Common myeloid progenitor, CD34-positive (primary cell): Measurements from ENCODE around the gene TM2D1.
A peak's percentile ranks its signal among the peaks of the same experiment; 100 is the strongest.
"Not testable (repeated sequence)": the region's sequence is repeated elsewhere in the genome, so short reads cannot be mapped to it uniquely, and the experiment has no call there.

Experiments
- CTCF ChIA-PET: fragments of 350-600 bp; sonication (Branson Sonifier 250); formaldehyde crosslinking; loops from one replicate; lab custom pipeline; 2021; ENCODE audit warnings: antibody characterized with exemption; lab: Charles Lee
- POLR2A ChIA-PET: fragments of 350-600 bp; sonication (Branson Sonifier 250); formaldehyde crosslinking; loops from one replicate; lab custom pipeline; 2021; ENCODE audit warnings: antibody characterized with exemption; lab: Charles Lee
- DNase-seq, 3 donors: peaks; one replicate each; pipeline versions ENCODE4 v3.0.0 to v3.0.0-alpha.2; 2013
- H3K27ac ChIP-seq, 2 experiments: 1 replicate in 1 of 2; 2 replicates in 1 of 2; pipeline ENCODE4 v1.7.0; 2013; ENCODE audit warnings: inconsistent platforms in 2 of 2, low read length in 2 of 2, mild to moderate bottlenecking in 2 of 2, low read depth in 1 of 2, moderate library complexity in 1 of 2; ENCODE audit not compliant: severe bottlenecking in 2 of 2, insufficient read depth in 1 of 2, poor library complexity in 1 of 2
- H3K27me3 ChIP-seq, 5 experiments: replicated peaks in 2 of 5; 1 replicate in 3 of 5; 2 replicates in 2 of 5; pipeline versions ENCODE4 v1.6.1 to v1.7.0; 2013; ENCODE audit warnings: low read length in 4 of 5, mild to moderate bottlenecking in 2 of 5, moderate library complexity in 2 of 5, inconsistent platforms in 1 of 5; ENCODE audit not compliant: insufficient read depth in 5 of 5, control insufficient read depth in 4 of 5
- H3K36me3 ChIP-seq, 4 experiments: 1 replicate in 2 of 4; 2 replicates in 2 of 4; pipeline versions ENCODE4 v1.6.1 to v1.7.0; 2013; ENCODE audit warnings: low read length in 3 of 4, control low read depth in 1 of 4, mild to moderate bottlenecking in 1 of 4; ENCODE audit not compliant: control insufficient read depth in 4 of 4, insufficient read depth in 4 of 4
- H3K4me1 ChIP-seq, 4 experiments: 1 replicate in 3 of 4; 2 replicates in 1 of 4; pipeline versions ENCODE4 v1.6.1 to v1.7.1; 2013; ENCODE audit warnings: low read length in 3 of 4, mild to moderate bottlenecking in 3 of 4, control low read depth in 1 of 4, inconsistent platforms in 1 of 4, moderate library complexity in 1 of 4; ENCODE audit not compliant: control insufficient read depth in 4 of 4, insufficient read depth in 4 of 4; ENCODE audit errors: control extremely low read depth in 1 of 4
- H3K4me3 ChIP-seq, 7 experiments: 1 replicate in 4 of 7; 2 replicates in 3 of 7; pipeline versions ENCODE4 v1.5.1 to v1.7.0; 2013; ENCODE audit warnings: mild to moderate bottlenecking in 7 of 7, low read length in 6 of 7, moderate library complexity in 6 of 7, inconsistent platforms in 2 of 7, low read depth in 2 of 7, control low read depth in 1 of 7; ENCODE audit not compliant: insufficient read depth in 4 of 7, control insufficient read depth in 1 of 7; ENCODE audit errors: extremely low read depth in 1 of 7
- H3K9me3 ChIP-seq, 5 experiments: 1 replicate in 4 of 5; 2 replicates in 1 of 5; pipeline versions ENCODE4 v1.6.1 to v1.7.1; 2013; ENCODE audit warnings: low read length in 4 of 5, mild to moderate bottlenecking in 2 of 5, inconsistent platforms in 1 of 5, low read depth in 1 of 5, moderate library complexity in 1 of 5; ENCODE audit not compliant: control insufficient read depth in 4 of 5, insufficient read depth in 2 of 5; ENCODE audit errors: control extremely low read depth in 1 of 5
- WGBS: methylation state at CpG from one replicate; pipeline ENCODE4 v1.1.5; 2013; ENCODE audit not compliant: insufficient coverage; 5-methylcytosine and 5-hydroxymethylcytosine counted together

Gene TM2D1

GRCh38 chr1:61692155-61692800, 32.7 kb downstream of the TM2D1 start:
- DNase-seq: no peak
- peaks cover 0 to 4% (median 0%) of the 10 kb centered on the region in 4 experiments for H3K4me1 ChIP-seq
- ChIA-PET POLR2A (no interaction called here), CTCF (no interaction called here)
- H3K4me3 ChIP-seq: no peak overlapping the region
- WGBS: no CpG with 5 or more reads among the region's 3 CpGs
- no peaks in the 10 kb centered on the region for H3K27me3 ChIP-seq
- no peaks in the 10 kb centered on the region for H3K9me3 ChIP-seq
- H3K36me3 ChIP-seq: peaks cover 3 to 17% (median 6%) of the 10 kb centered on the region in 4 experiments
- H3K27ac ChIP-seq: no peak overlapping the region

- DNase-seq: no peak
- H3K36me3 ChIP-seq: peaks cover 4 to 16% (median 11%) of the 10 kb centered on the region in 4 experiments
- no peak overlapping the region for H3K4me3 ChIP-seq
- H3K9me3 ChIP-seq: no peaks in the 10 kb centered on the region
- H3K27ac ChIP-seq: no peak overlapping the region
- no CpG with 5 or more reads among the region's 1 CpG for WGBS
- H3K27me3 ChIP-seq: no peaks in the 10 kb centered on the region
- H3K4me1 ChIP-seq: peaks cover 0 to 4% (median 0%) of the 10 kb centered on the region in 4 experiments
- POLR2A ChIA-PET: no interaction called here
- CTCF ChIA-PET: no interaction called here
Measured at GRCh38 chr1:61687901-61688300, 37.0 kb downstream of the TM2D1 start.

- Histone ChIP-seq H3K4me1 (peaks cover 0 to 17% (median 4%) of the 10 kb centered on the region in 4 experiments), H3K4me3 (no peak overlapping the region), H3K27me3 (no peaks in the 10 kb centered on the region), H3K9me3 (no peaks in the 10 kb centered on the region), H3K36me3 (peaks cover 10 to 18% (median 13%) of the 10 kb centered on the region in 4 experiments), H3K27ac (no peak overlapping the region)
- DNase-seq: no peak
- ChIA-PET CTCF (no interaction called here), POLR2A (no interaction called here)
- no CpG with 5 or more reads among the region's 3 CpGs for WGBS
Measured at GRCh38 chr1:61682891-61683290, 42.0 kb downstream of the TM2D1 start.

GRCh38 chr1:61680500-61680899, 44.4 kb downstream of the TM2D1 start:
- Histone ChIP-seq H3K36me3 (peaks cover 0 to 15% (median 12%) of the 10 kb centered on the region in 4 experiments), H3K27ac (no peak overlapping the region), H3K4me3 (no peak overlapping the region), H3K4me1 (peaks cover 0 to 14% (median 4%) of the 10 kb centered on the region in 4 experiments), H3K9me3 (no peaks in the 10 kb centered on the region), H3K27me3 (no peaks in the 10 kb centered on the region)
- ChIA-PET CTCF (interaction anchor here (0.6 to 1.5 kb wide), 4 partner anchors 22 to 92 kb away, joined by 3 to 5 read pairs (median 3); no protein-coding TSS in a partner anchor), POLR2A (no interaction called here)
- 9% methylated on average over 1 of the region's 2 CpGs for WGBS
- peak; percentile 34 to 83 (median 73) for DNase-seq

- POLR2A ChIA-PET, H3K36me3 ChIP-seq, H3K27me3 ChIP-seq, DNase-seq, H3K9me3 ChIP-seq, CTCF ChIA-PET, H3K4me3 ChIP-seq, H3K27ac ChIP-seq: not testable (repeated sequence)
- peaks cover 0 to 14% (median 4%) of the 10 kb centered on the region in 4 experiments for H3K4me1 ChIP-seq
- 100% methylated on average over 1 of the region's 2 CpGs for whole genome bisulfite sequencing
Measured at GRCh38 chr1:61676881-61677280, 48.1 kb downstream of the TM2D1 start.

GRCh38 chr1:61674221-61674620, 50.7 kb downstream of the TM2D1 start:
- Histone ChIP-seq H3K27ac (no peak overlapping the region), H3K27me3 (no peaks in the 10 kb centered on the region), H3K4me3 (no peak overlapping the region), H3K4me1 (peaks cover 8 to 13% (median 12%) of the 10 kb centered on the region in 4 experiments), H3K9me3 (no peaks in the 10 kb centered on the region), H3K36me3 (peaks cover 0 to 2% (median 0%) of the 10 kb centered on the region in 4 experiments)
- ChIA-PET CTCF (no interaction called here), POLR2A (no interaction called here)
- DNase-seq: no peak
- 95% methylated on average over 3 of the region's 3 CpGs for WGBS

GRCh38 chr1:61672376-61672775, 52.6 kb downstream of the TM2D1 start:
- POLR2A ChIA-PET: no interaction called here
- no peak for DNase-seq
- Histone ChIP-seq H3K27me3 (no peaks in the 10 kb centered on the region), H3K9me3 (no peaks in the 10 kb centered on the region), H3K4me3 (no peak overlapping the region), H3K4me1 (peaks cover 12 to 19% (median 14%) of the 10 kb centered on the region in 4 experiments), H3K27ac (no peak overlapping the region), H3K36me3 (no peaks in the 10 kb centered on the region)
- WGBS: 92% methylated on average over 3 of the region's 4 CpGs
- CTCF ChIA-PET: no interaction called here
